ENCODE measurements around the gene PLEKHA7. TPM values are rescaled to one million over a fixed set of nuclear protein-coding genes. Genes with fewer than 3 reads are reported as not detected.

The PLEKHA7 gene
- total RNA-seq, 4 donors from 2014 or later, result 23.6 to 47.5 (median 32.7) TPM

GRCh38 chr11:17020831-17021230 is 6.6 kb upstream of the PLEKHA7 start:
- DNase-seq (ENCODE audit: low spot score in 2 of 2), result no peak
- no peak overlapping the region for H3K27ac ChIP-seq
- WGBS, result 90% methylated on average over 1 of the region's 1 CpG

DNA sequence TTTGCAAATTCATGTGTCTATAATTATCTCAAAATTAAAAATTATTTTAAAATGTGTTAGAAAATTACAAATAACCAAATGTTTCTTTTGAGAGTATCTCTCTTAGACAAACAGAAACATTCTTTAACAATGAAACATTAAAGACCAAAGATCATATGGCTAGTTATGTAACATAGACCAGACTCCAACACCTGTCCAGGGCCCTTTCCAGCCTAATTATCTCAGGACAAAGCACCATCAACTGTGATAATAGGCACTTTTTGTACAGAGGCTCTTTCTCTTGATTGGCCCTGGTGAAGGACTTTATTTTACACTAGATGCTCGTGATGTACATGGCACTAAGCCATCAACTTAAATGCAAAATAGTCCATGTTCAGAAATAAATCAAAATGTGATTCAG is 5.0 kb upstream of the PLEKHA7 start:
- H3K4me3 ChIP-seq, result no peak overlapping the region
- no peak for DNase-seq (ENCODE audit: low spot score in 2 of 2)
- TF ChIP-seq POLR2A (IDR thresholded peaks at IDR 0.05) (no peak), POLR2AphosphoS5 (IDR thresholded peaks at IDR 0.05) (no peak)
- H3K27me3 ChIP-seq, result peaks cover 11% of the 10 kb centered on the region
- H3K27ac ChIP-seq, result no peak overlapping the region
- no peaks in the 10 kb centered on the region for H3K9me3 ChIP-seq
- WGBS, result 89% methylated on average over 1 of the region's 1 CpG
- H3K36me3 ChIP-seq, result no peaks in the 10 kb centered on the region
- peaks cover 7% of the 10 kb centered on the region for H3K4me1 ChIP-seq

More at GRCh38 chr11:17020831-17021230, 6.6 kb upstream of the PLEKHA7 start:
- Histone ChIP-seq H3K27me3 (no peaks in the 10 kb centered on the region), H3K9me3 (no peaks in the 10 kb centered on the region), H3K36me3 (no peaks in the 10 kb centered on the region), H3K4me1 (no peaks in the 10 kb centered on the region), H3K4me3 (no peak overlapping the region)
- TF ChIP-seq, protein P1, sequence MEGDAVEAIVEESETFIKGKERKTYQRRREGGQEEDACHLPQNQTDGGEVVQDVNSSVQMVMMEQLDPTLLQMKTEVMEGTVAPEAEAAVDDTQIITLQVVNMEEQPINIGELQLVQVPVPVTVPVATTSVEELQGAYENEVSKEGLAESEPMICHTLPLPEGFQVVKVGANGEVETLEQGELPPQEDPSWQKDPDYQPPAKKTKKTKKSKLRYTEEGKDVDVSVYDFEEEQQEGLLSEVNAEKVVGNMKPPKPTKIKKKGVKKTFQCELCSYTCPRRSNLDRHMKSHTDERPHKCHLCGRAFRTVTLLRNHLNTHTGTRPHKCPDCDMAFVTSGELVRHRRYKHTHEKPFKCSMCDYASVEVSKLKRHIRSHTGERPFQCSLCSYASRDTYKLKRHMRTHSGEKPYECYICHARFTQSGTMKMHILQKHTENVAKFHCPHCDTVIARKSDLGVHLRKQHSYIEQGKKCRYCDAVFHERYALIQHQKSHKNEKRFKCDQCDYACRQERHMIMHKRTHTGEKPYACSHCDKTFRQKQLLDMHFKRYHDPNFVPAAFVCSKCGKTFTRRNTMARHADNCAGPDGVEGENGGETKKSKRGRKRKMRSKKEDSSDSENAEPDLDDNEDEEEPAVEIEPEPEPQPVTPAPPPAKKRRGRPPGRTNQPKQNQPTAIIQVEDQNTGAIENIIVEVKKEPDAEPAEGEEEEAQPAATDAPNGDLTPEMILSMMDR (IDR thresholded peaks at IDR 0.05), result no peak
- TF ChIP-seq EP300 (IDR thresholded peaks at IDR 0.05) (no peak), POLR2A (IDR thresholded peaks at IDR 0.05) (no peak), POLR2AphosphoS5 (IDR thresholded peaks at IDR 0.05) (no peak)

DNA sequence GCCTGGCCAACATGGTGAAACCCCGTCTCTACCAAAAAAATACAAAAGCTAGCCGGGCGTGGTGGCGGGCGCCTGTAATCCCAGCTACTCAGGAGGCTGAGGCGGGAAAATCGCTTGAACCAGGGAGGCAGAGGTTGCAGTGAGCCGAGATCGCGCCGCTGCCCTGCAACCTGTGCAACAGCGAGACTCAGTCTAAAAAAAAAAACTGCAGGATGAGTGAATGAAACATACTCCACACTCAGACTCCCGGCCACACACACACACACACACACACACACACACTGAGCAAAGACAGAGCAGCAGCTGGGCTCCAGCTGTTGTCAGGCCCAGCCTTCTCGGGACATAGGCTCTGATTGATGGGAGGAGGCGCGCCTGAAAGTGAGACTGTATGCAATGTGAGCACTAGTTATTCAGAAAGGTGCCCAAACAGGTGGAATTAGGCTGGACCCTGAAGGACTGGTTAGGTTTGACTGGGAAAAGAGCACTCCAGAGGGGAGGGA is 1.5 kb upstream of the PLEKHA7 start:
- H3K4me1 ChIP-seq, result peaks cover 16% of the 10 kb centered on the region
- WGBS, result 72% methylated on average over 16 of the region's 16 CpGs
- DNase-seq (ENCODE audit: low spot score in 2 of 2), result peak in 1 of 2 donors; percentile 52
- peaks cover 24% of the 10 kb centered on the region for H3K27me3 ChIP-seq
- TF ChIP-seq, protein P1 (IDR thresholded peaks at IDR 0.05), result no peak
- TF ChIP-seq POLR2A (IDR thresholded peaks at IDR 0.05) (no peak), POLR2AphosphoS5 (IDR thresholded peaks at IDR 0.05) (no peak), EP300 (IDR thresholded peaks at IDR 0.05) (no peak)
- H3K36me3 ChIP-seq, result no peaks in the 10 kb centered on the region
- no peak overlapping the region for H3K27ac ChIP-seq
- no peaks in the 10 kb centered on the region for H3K9me3 ChIP-seq
- no peak overlapping the region for H3K4me3 ChIP-seq

DNA sequence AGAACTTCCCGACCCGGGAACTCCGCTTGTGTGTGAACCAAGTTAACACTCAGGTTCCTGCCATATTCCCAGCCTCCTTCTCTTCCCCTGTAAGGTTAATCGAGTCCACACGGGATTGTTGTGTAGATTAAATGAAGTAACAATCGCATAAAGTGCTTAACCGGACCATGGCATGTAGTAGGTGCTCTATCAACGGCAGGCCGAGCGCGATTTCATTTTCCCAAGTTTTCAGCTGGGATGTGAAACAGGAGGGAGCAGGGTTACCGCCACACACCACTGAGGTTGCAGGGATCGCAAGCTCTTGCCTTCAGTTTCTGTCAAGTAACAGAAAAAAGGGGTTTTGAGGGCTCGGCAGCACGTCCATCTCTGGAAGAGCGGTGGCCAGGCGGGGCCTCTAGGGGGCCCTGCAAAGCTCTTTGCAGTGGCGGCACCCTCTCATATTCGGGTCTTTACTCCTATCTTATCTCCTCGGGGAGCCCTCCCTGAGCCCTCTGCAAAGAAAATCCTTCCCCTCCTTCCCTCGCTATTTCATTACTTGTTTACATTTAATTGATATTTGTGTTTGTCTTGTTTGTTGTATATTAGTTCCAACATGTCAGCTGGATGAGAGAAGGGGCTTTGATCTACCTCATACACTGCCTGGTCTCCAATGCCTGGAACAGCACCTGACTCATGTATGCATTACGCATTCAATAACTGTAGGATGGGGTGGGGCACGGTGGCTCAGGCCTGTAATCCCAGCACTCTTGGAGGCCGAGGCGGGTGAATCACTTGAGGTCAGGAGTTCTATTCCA is 816 bp upstream of the PLEKHA7 start:
- Histone ChIP-seq H3K27me3 (peaks cover 24% of the 10 kb centered on the region), H3K27ac (no peak overlapping the region), H3K4me3 (peak overlapping the region; percentile 83), H3K36me3 (no peaks in the 10 kb centered on the region), H3K4me1 (peaks cover 16% of the 10 kb centered on the region), H3K9me3 (no peaks in the 10 kb centered on the region)
- peak in 1 of 2 donors; percentile 71 for DNase-seq (ENCODE audit: low spot score in 2 of 2)
- TF ChIP-seq EP300 (IDR thresholded peaks at IDR 0.05), result no peak
- TF ChIP-seq POLR2A (IDR thresholded peaks at IDR 0.05), result no peak
- TF ChIP-seq, protein P1 (IDR thresholded peaks at IDR 0.05), result no peak
- no peak for TF ChIP-seq POLR2AphosphoS5 (IDR thresholded peaks at IDR 0.05)
- WGBS, result 32% methylated on average over 22 of the region's 25 CpGs

GRCh38 chr11:17013548-17014320 is 480 bp downstream of the PLEKHA7 start:
- WGBS, result 0% methylated on average over 4 of the region's 85 CpGs

More at GRCh38 chr11:17013548-17014320, 480 bp downstream of the PLEKHA7 start:
- H3K4me1 ChIP-seq, result peaks cover 16% of the 10 kb centered on the region
- peak overlapping the region; percentile 74 for H3K27ac ChIP-seq
- no peak for TF ChIP-seq POLR2AphosphoS5 (IDR thresholded peaks at IDR 0.05)
- DNase-seq (ENCODE audit: low spot score in 2 of 2), result peak in 1 of 2 donors; percentile 80
- peaks cover 24% of the 10 kb centered on the region for H3K27me3 ChIP-seq
- H3K9me3 ChIP-seq, result no peaks in the 10 kb centered on the region
- no peaks in the 10 kb centered on the region for H3K36me3 ChIP-seq
- H3K4me3 ChIP-seq, result peak overlapping the region; percentile 83

Data from suprapubic skin (tissue), 4 donors.